Tibial nerve (tissue), 3 donors: Measurements from ENCODE around the gene CIB2.

Experiments
- POLR2A ChIP-seq, 2 donors: fragments of 450-650 bp; IDR thresholded peaks; one replicate each; pipeline ENCODE4 v1.6.1; 2017; ENCODE audit warnings: antibody characterized with exemption in 2 of 2, mild to moderate bottlenecking in 2 of 2, moderate library complexity in 2 of 2
- TF ChIP-seq, protein P1 (sequence below), 5 experiments: fragments of 200-600 bp in 3 of 5; fragments of 450-650 bp in 2 of 5; sonication (generic) in 3 of 5; IDR thresholded peaks; one replicate each; pipeline ENCODE4 v1.5.1; 2016 to 2019; ENCODE audit warnings: antibody characterized with exemption in 5 of 5, mild to moderate bottlenecking in 3 of 5, moderate library complexity in 2 of 5

- TF ChIP-seq, protein P1, sequence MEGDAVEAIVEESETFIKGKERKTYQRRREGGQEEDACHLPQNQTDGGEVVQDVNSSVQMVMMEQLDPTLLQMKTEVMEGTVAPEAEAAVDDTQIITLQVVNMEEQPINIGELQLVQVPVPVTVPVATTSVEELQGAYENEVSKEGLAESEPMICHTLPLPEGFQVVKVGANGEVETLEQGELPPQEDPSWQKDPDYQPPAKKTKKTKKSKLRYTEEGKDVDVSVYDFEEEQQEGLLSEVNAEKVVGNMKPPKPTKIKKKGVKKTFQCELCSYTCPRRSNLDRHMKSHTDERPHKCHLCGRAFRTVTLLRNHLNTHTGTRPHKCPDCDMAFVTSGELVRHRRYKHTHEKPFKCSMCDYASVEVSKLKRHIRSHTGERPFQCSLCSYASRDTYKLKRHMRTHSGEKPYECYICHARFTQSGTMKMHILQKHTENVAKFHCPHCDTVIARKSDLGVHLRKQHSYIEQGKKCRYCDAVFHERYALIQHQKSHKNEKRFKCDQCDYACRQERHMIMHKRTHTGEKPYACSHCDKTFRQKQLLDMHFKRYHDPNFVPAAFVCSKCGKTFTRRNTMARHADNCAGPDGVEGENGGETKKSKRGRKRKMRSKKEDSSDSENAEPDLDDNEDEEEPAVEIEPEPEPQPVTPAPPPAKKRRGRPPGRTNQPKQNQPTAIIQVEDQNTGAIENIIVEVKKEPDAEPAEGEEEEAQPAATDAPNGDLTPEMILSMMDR (IDR thresholded peaks at IDR 0.05): no peak
- no peak for TF ChIP-seq POLR2A (IDR thresholded peaks at IDR 0.05)
These were observed 48.1 kb downstream of the CIB2 start for GRCh38 chr15:78083186-78083585.
